Smooth muscle cell of the pulmonary artery (primary cell): ENCODE results near the gene MYL6. TPM values are rescaled to one million over a fixed set of nuclear protein-coding genes. Genes with fewer than 3 reads are reported as not detected.

Experiments
- total RNA-seq: library from RNA; depleted of rRNA; stranded (reverse); fragments of >200 nt; gene quantifications from 2 replicates; pipeline ENCODE4 v1.2.3, GENCODE V29; 2014

The MYL6 gene
- 850 and 1,190 TPM in 2 replicates for total RNA-seq

GRCh38 chr12:56158029-56158925 lies at the start of gene MYL6:
MYL6 (plus strand) TSS chr12:56158359; CDS start chr12:56158402, 43 bp downstream.

DNA sequence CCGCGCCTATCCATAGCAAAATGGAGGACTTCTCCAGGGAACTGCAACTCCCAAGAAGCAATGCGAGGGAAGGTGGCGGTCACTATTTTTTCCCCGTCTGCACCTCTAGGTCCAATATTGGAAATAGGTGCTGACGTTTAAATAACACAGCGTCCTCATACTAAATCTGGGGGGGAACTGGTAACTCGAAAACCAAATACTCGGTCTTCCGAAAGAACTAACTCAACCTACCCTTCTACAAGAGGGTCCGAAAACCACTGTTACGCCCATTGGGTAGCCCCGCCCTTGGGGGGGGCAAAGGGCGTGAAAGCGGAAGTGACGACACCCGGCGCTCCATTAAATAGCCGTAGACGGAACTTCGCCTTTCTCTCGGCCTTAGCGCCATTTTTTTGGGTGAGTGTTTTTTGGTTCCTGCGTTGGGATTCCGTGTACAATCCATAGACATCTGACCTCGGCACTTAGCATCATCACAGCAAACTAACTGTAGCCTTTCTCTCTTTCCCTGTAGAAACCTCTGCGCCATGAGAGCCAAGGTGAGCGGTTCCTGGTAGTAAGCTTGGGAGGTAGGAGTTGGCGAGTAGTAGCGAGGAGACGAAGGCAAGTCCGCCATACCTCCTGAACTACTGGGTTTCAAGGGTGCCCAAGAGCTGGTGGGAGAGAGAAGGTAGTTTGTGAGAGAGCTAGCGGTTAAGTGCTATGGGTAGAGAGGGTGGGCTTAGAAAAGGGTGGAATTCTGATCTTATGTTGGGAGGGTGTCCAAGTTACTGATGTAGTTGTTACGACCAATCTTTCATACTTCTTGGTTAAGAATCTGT lies 41.7 kb upstream of the MYL6 start, which contains the start of gene RPL41:
Gene RPL41 (plus strand): TSS at position 367 of the 815 bp plus-strand sequence.

GRCh38 chr12:56117778-56118687 lies 40.1 kb upstream of the MYL6 start, which contains the start of gene ZC3H10:
ZC3H10 (plus strand) TSS chr12:56118266; CDS start chr12:56120563, 2,297 bp downstream.

GRCh38 chr12:56127888-56128669 lies 30.1 kb upstream of the MYL6 start, which contains the start of gene ESYT1:
ESYT1 (plus strand) TSS chr12:56128267; CDS start chr12:56128320, 53 bp downstream.

DNA sequence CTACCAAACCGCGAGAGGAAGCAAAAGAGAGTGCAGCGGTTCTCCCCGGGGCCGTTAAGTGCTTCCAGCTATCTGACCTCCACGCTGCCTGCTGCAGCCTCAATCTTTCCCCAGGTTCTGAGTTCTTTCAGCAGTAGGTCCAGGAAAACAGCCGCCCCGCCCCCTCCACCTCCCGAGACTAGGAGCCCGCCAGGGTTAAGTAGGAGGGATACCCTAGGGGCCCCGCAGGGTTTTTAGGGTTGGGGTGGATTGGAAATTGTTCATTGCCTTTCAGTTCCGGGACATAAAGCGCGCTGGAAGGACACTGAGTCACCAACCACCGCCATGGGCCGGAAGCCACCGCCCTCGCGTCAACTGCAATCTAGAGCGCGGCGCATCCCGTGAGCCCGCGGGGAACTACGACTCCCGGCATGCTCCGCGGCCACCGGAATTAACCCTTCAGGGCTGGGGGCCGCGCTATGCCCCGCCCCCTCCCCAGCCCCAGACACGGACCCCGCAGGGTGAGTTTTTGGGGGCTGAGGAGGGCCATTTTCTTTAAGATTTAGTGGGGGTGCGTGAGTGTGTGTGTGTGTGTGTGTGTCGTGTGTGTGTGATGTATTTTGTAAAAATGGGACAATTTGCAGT lies 5.9 kb upstream of the MYL6 start, which contains the start of gene MYL6B:
Gene MYL6B (plus strand): TSS at position 456 of the 624 bp plus-strand sequence. CDS start 1,332 bp downstream, outside the sequence.

DNA sequence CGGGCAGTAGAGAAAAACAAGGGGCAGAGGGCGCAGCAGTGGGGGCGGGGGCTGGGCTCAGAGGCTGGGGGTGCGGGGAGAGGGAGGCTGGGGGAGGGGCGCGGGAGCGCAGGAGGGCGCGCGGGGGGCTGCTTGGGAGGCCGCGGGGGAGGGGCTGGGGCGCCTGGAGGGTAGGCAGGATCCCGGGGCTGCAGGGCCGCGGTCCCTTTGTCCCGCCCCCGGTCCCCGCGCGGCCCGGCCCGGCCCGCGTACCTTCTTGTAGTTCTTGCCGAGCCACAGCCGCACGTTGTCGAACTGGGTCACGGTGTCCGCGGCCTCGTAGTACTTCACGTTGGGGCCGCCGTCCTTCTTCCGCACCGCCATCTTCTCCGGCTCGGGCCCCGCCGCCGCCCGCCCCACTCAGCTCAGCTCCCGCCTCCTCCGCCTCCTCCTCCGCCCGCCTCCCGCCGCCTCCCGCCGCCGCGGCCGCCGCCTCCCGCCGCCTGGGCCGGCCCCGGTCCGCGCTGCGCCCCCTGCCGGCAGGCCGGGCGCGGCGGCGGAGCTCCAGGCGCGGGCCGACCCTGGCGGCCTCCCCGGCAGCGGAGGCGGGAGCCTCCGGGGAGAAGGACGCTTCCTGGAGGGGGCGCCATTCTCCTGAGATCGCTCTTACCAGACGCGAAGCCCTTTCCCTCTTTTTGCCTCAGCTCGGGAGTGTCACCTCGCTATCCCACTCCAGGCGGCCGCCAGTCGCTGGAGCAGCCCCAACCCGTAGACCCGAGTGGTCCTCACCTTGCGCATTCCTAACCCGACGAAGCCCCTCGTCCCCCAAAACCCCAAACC lies 31.1 kb downstream of the MYL6 start, which contains the start of gene SMARCC2:
Gene SMARCC2 (minus strand): TSS at position 385 of the 819 bp plus-strand sequence. CDS start 22 bp downstream, at position 363.

Other genes with a start within 250 kb of the MYL6 start
- gene PYM1, start 230.5 kb upstream of the MYL6 start, total RNA-seq: 18.1 and 19.2 TPM in 2 replicates
- 62.4 and 86.8 TPM in 2 replicates for gene DGKA, start 227.2 kb upstream of the MYL6 start, total RNA-seq
- 0.65 and 0.76 TPM in 2 replicates for gene PMEL, start 192.3 kb upstream of the MYL6 start, total RNA-seq
- 8.9 and 20.2 TPM in 2 replicates for gene CDK2, start 191.5 kb upstream of the MYL6 start, total RNA-seq
- gene RAB5B, start 184.3 kb upstream of the MYL6 start, total RNA-seq: 64.1 and 80.2 TPM in 2 replicates
- 12.6 and 13.0 TPM in 2 replicates for gene SUOX, start 161.1 kb upstream of the MYL6 start, total RNA-seq
- 2.4 and 2.7 TPM in 2 replicates for gene IKZF4, start 137.3 kb upstream of the MYL6 start, total RNA-seq
- gene RPS26, start 116.4 kb upstream of the MYL6 start, total RNA-seq: 30.0 and 59.0 TPM in 2 replicates
- 0.10 and 0.52 TPM in 2 replicates for gene ERBB3, start 78.2 kb upstream of the MYL6 start, total RNA-seq
- 82.9 and 117 TPM in 2 replicates for gene PA2G4, start 53.8 kb upstream of the MYL6 start, total RNA-seq
- gene RPL41, start 41.7 kb upstream of the MYL6 start, total RNA-seq: 1,763 and 2,202 TPM in 2 replicates
- 5.3 and 5.5 TPM in 2 replicates for gene ZC3H10, start 40.1 kb upstream of the MYL6 start, total RNA-seq
- 237 and 257 TPM in 2 replicates for gene ESYT1, start 30.1 kb upstream of the MYL6 start, total RNA-seq
- 56.4 and 58.6 TPM in 2 replicates for gene MYL6B, start 5.8 kb upstream of the MYL6 start, total RNA-seq
- 55.4 and 57.7 TPM in 2 replicates for gene SMARCC2, start 31.1 kb downstream of the MYL6 start, total RNA-seq
- gene RNF41, start 63.6 kb downstream of the MYL6 start, total RNA-seq: 154 and 182 TPM in 2 replicates
- 25.4 TPM in 2 replicates for gene NABP2, start 66.0 kb downstream of the MYL6 start, total RNA-seq
- 0.20 and 0.40 TPM in 2 replicates for gene SLC39A5, start 71.7 kb downstream of the MYL6 start, total RNA-seq
- 30.0 and 41.4 TPM in 2 replicates for gene ANKRD52, start 100.0 kb downstream of the MYL6 start, total RNA-seq
- gene COQ10A, start 108.6 kb downstream of the MYL6 start, total RNA-seq: 6.3 and 8.2 TPM in 2 replicates
- 133 and 159 TPM in 2 replicates for gene CS, start 142.0 kb downstream of the MYL6 start, total RNA-seq
- gene CNPY2, start 157.6 kb downstream of the MYL6 start, total RNA-seq: 58.6 and 100 TPM in 2 replicates
- gene PAN2, start 175.6 kb downstream of the MYL6 start, total RNA-seq: 27.6 and 30.9 TPM in 2 replicates
- not detected in 2 replicates for gene IL23A, start 180.5 kb downstream of the MYL6 start, total RNA-seq
- gene STAT2, start 201.7 kb downstream of the MYL6 start, total RNA-seq: 229 and 230 TPM in 2 replicates
- not detected in 2 replicates for gene APOF, start 204.5 kb downstream of the MYL6 start, total RNA-seq